Measurements from ENCODE around the gene GTPBP1.

The GTPBP1 gene

GRCh38 chr22:38697425-38698089, 8.2 kb upstream of the GTPBP1 start:
- Histone ChIP-seq H3K4me3 (ENCODE audit: low read length) (peak overlapping the region; percentile 98), H3K36me3 (ENCODE audit: control insufficient read depth, low read length) (peaks cover 63% of the 10 kb centered on the region), H3F3A (ENCODE audit: control insufficient read depth, insufficient read depth) (peaks cover 11% of the 10 kb centered on the region), H3K4me2 (ENCODE audit: low read length) (peak overlapping the region; percentile 93), H3K79me2 (ENCODE audit: control insufficient read depth, low read length) (peaks cover 90% of the 10 kb centered on the region), H3K9me2 (replicated peaks; ENCODE audit: control insufficient read depth, low read length) (no peaks in the 10 kb centered on the region), H3K4me1 (ENCODE audit: control insufficient read depth, low read length) (peaks cover 62% of the 10 kb centered on the region), H4K20me1 (ENCODE audit: control insufficient read depth, insufficient read depth, low read depth, low read length) (peaks cover 17% of the 10 kb centered on the region; the same call in 1 of the 2 replicates), H3K27me3 (ENCODE audit: control insufficient read depth, low read length) (no peaks in the 10 kb centered on the region), H3K9me3 (ENCODE audit: control insufficient read depth, insufficient read depth, low read length) (no peaks in the 10 kb centered on the region), H3K27ac (ENCODE audit: low read depth, low read length) (no peak overlapping the region)
- no peak for TF ChIP-seq EZH2phosphoT487 (IDR thresholded peaks at IDR 0.05; ENCODE audit: borderline replicate concordance, low read length)
- no peak for TF ChIP-seq CTCF (IDR thresholded peaks at IDR 0.05; ENCODE audit: low read depth, low read length, poor library complexity, severe bottlenecking)

- Histone ChIP-seq H3K27ac (ENCODE audit: low read depth, low read length) (no peak overlapping the region), H3K79me2 (ENCODE audit: control insufficient read depth, low read length) (peaks cover 81% of the 10 kb centered on the region), H3K9me2 (replicated peaks; ENCODE audit: control insufficient read depth, low read length) (no peaks in the 10 kb centered on the region), H3K4me1 (ENCODE audit: control insufficient read depth, low read length) (peaks cover 64% of the 10 kb centered on the region), H3K4me3 (ENCODE audit: low read length) (peak overlapping the region; percentile 98), H3K4me2 (ENCODE audit: low read length) (peak overlapping the region; percentile 93), H3K9me3 (ENCODE audit: control insufficient read depth, insufficient read depth, low read length) (no peaks in the 10 kb centered on the region), H4K20me1 (ENCODE audit: control insufficient read depth, insufficient read depth, low read depth, low read length) (peaks cover 14% of the 10 kb centered on the region; the same call in 1 of the 2 replicates), H3K36me3 (ENCODE audit: control insufficient read depth, low read length) (peaks cover 54% of the 10 kb centered on the region), H3K27me3 (ENCODE audit: control insufficient read depth, low read length) (no peaks in the 10 kb centered on the region), H3F3A (ENCODE audit: control insufficient read depth, insufficient read depth) (peaks cover 16% of the 10 kb centered on the region)
- no peak for TF ChIP-seq EZH2phosphoT487 (IDR thresholded peaks at IDR 0.05; ENCODE audit: borderline replicate concordance, low read length)
- TF ChIP-seq CTCF (IDR thresholded peaks at IDR 0.05; ENCODE audit: low read depth, low read length, poor library complexity, severe bottlenecking), result no peak
Measured at GRCh38 chr22:38698407-38699094, 7.2 kb upstream of the GTPBP1 start.

- H3F3A ChIP-seq (ENCODE audit: control insufficient read depth, insufficient read depth), result peaks cover 16% of the 10 kb centered on the region
- H3K9me3 ChIP-seq (ENCODE audit: control insufficient read depth, insufficient read depth, low read length), result no peaks in the 10 kb centered on the region
- H3K36me3 ChIP-seq (ENCODE audit: control insufficient read depth, low read length), result peaks cover 49% of the 10 kb centered on the region
- no peaks in the 10 kb centered on the region for H3K9me2 ChIP-seq (replicated peaks; ENCODE audit: control insufficient read depth, low read length)
- peaks cover 10% of the 10 kb centered on the region; the same call in 1 of the 2 replicates for H4K20me1 ChIP-seq (ENCODE audit: control insufficient read depth, insufficient read depth, low read depth, low read length)
- no peak overlapping the region for H3K27ac ChIP-seq (ENCODE audit: low read depth, low read length)
- TF ChIP-seq EZH2phosphoT487 (IDR thresholded peaks at IDR 0.05; ENCODE audit: borderline replicate concordance, low read length), result no peak
- TF ChIP-seq CTCF (IDR thresholded peaks at IDR 0.05; ENCODE audit: low read depth, low read length, poor library complexity, severe bottlenecking), result no peak
- H3K4me2 ChIP-seq (ENCODE audit: low read length), result peak overlapping the region; percentile 93
- H3K4me1 ChIP-seq (ENCODE audit: control insufficient read depth, low read length), result peaks cover 62% of the 10 kb centered on the region
- H3K79me2 ChIP-seq (ENCODE audit: control insufficient read depth, low read length), result peaks cover 75% of the 10 kb centered on the region
- H3K27me3 ChIP-seq (ENCODE audit: control insufficient read depth, low read length), result no peaks in the 10 kb centered on the region
- H3K4me3 ChIP-seq (ENCODE audit: low read length), result peak overlapping the region; percentile 98
Measured at GRCh38 chr22:38699143-38699542, 6.6 kb upstream of the GTPBP1 start.
